GM18505 (cell line): ENCODE results near the gene DSCAML1.

Source experiments
- ATAC-seq: cut with Tn5 transposase; IDR thresholded peaks from one replicate; pipeline ENCODE4 v1.9.1; 2021; ENCODE audit not compliant: unreplicated experiment
- POLR2A ChIP-seq: IDR thresholded peaks from 4 replicates; pipeline ENCODE4 v1.6.1; 2011; ENCODE audit warnings: borderline replicate concordance; ENCODE audit not compliant: insufficient read depth, insufficient read length; ENCODE audit errors: extremely low read depth

Gene DSCAML1

GRCh38 chr11:117551761-117552343, 245.2 kb downstream of the DSCAML1 start:
- no peak for ATAC-seq
- no peak for TF ChIP-seq POLR2A

- TF ChIP-seq POLR2A, result no peak
- no peak for ATAC-seq
These were observed 246.6 kb downstream of the DSCAML1 start for GRCh38 chr11:117550466-117550865.

GRCh38 chr11:117549417-117549816, 247.6 kb downstream of the DSCAML1 start:
- ATAC-seq, result no peak

GRCh38 chr11:117548876-117549275, 248.1 kb downstream of the DSCAML1 start:
- TF ChIP-seq POLR2A, result no peak
- no peak for ATAC-seq

More at GRCh38 chr11:117549417-117549816, 247.6 kb downstream of the DSCAML1 start:
- TF ChIP-seq POLR2A, result no peak

- no peak for TF ChIP-seq POLR2A
- ATAC-seq, result no peak
These were observed 249.1 kb downstream of the DSCAML1 start for GRCh38 chr11:117547946-117548345.

- ATAC-seq, result no peak
- TF ChIP-seq POLR2A, result no peak
These were observed 249.7 kb downstream of the DSCAML1 start for GRCh38 chr11:117547195-117547850.

GRCh38 chr11:117546431-117547194, 250.4 kb downstream of the DSCAML1 start:
- TF ChIP-seq POLR2A, result no peak
- no peak for ATAC-seq

- ATAC-seq, result no peak
- no peak for TF ChIP-seq POLR2A
These were observed 251.3 kb downstream of the DSCAML1 start for GRCh38 chr11:117545706-117546105.

- no peak for TF ChIP-seq POLR2A
- ATAC-seq, result no peak
These were observed 252.8 kb downstream of the DSCAML1 start for GRCh38 chr11:117544130-117544800.

- ATAC-seq, result no peak
- TF ChIP-seq POLR2A, result no peak
These were observed 255.8 kb downstream of the DSCAML1 start for GRCh38 chr11:117541211-117541610.

GRCh38 chr11:117538263-117539135, 258.5 kb downstream of the DSCAML1 start:
- TF ChIP-seq POLR2A, result no peak
- ATAC-seq, result no peak

- ATAC-seq, result no peak
- TF ChIP-seq POLR2A, result no peak
These were observed 261.1 kb downstream of the DSCAML1 start for GRCh38 chr11:117535850-117536411.
